Measurements from ENCODE around the gene SETD1B. TPM values are rescaled to one million over a fixed set of nuclear protein-coding genes. Genes with fewer than 3 reads are reported as not detected.

SETD1B gene
- total and polyA plus RNA-seq, 5 experiments from 2014 or later: 0.98 to 93.8 (median 3.7) TPM

- Mint-ChIP-seq H3K9me3 (peaks cover 0 to 2% (median 0%) of the 10 kb centered on the region in 9 donors), H3K27me3 (no peaks in the 10 kb centered on the region), H3K36me3 (peaks cover 5 to 35% (median 12%) of the 10 kb centered on the region in 3 donors), H3K4me3 (peak overlapping the region; percentile 92 to 100 (median 98)), H3K4me1 (peaks cover 21 to 46% (median 41%) of the 10 kb centered on the region in 4 donors), H3K27ac (peak overlapping the region; percentile 89 to 100 (median 98))
- peak in 2 of 10 donors; percentile 35 to 47 for DNase-seq
- no peak for ATAC-seq
- POLR2A ChIA-PET: interaction anchor here (0.6 to 37.3 kb wide), 8 partner anchors 1 to 1313 kb away, joined by 3 to 2517 read pairs (median 6); partner anchors contain the start of genes PSMD9, RHOF and SETD1B
Observed at GRCh38 chr12:121805171-121806008, 1.6 kb downstream of the SETD1B start.

GRCh38 chr12:121806009-121806545 is 2.3 kb downstream of the SETD1B start:
- Mint-ChIP-seq H3K9me3 (peaks cover 0 to 2% (median 0%) of the 10 kb centered on the region in 9 donors), H3K27me3 (no peaks in the 10 kb centered on the region), H3K36me3 (peaks cover 5 to 40% (median 12%) of the 10 kb centered on the region in 3 donors), H3K4me3 (peak overlapping the region; percentile 92 to 100 (median 98)), H3K27ac (peak overlapping the region; percentile 89 to 100 (median 97)), H3K4me1 (peaks cover 25 to 52% (median 47%) of the 10 kb centered on the region in 4 donors)
- DNase-seq: peak in 7 of 10 donors; percentile 42 to 84 (median 68)
- peak; percentile 25 to 29 for ATAC-seq
- POLR2A ChIA-PET: interaction anchor here (0.6 to 37.3 kb wide), 10 partner anchors 9 to 175 kb away, joined by 3 to 2517 read pairs (median 6); partner anchors contain the start of genes PSMD9, RHOF and SETD1B

GRCh38 chr12:121806546-121807423 is 3.0 kb downstream of the SETD1B start:
- no peak for ATAC-seq
- Mint-ChIP-seq H3K27ac (peak overlapping the region; percentile 89 to 100 (median 97)), H3K27me3 (no peaks in the 10 kb centered on the region), H3K4me1 (peaks cover 21 to 59% (median 54%) of the 10 kb centered on the region in 4 donors), H3K4me3 (peak overlapping the region; percentile 92 to 100 (median 98)), H3K36me3 (peaks cover under 1 to 38% (median 12%) of the 10 kb centered on the region in 3 donors), H3K9me3 (no peaks in the 10 kb centered on the region)
- no peak for DNase-seq
- POLR2A ChIA-PET: interaction anchor here (0.5 to 37.3 kb wide), 16 partner anchors 8 to 1651 kb away, joined by 3 to 2517 read pairs (median 5); partner anchors contain the start of genes PSMD9, RHOF, SETD1B and SNRNP35

GRCh38 chr12:121807642-121808347 is 4.0 kb downstream of the SETD1B start:
- POLR2A ChIA-PET: interaction anchor here (0.6 to 37.3 kb wide), 5 partner anchors 19 to 584 kb away, joined by 3 to 2517 read pairs (median 3); partner anchors contain the start of genes RHOF and SETD1B
- Mint-ChIP-seq H3K27ac (peak overlapping the region; percentile 55 to 100 (median 92)), H3K4me3 (peak overlapping the region; percentile 92 to 100 (median 98)), H3K4me1 (peaks cover 19 to 63% (median 58%) of the 10 kb centered on the region in 4 donors), H3K36me3 (peaks cover 0 to 35% (median 12%) of the 10 kb centered on the region in 3 donors), H3K27me3 (no peaks in the 10 kb centered on the region), H3K9me3 (no peaks in the 10 kb centered on the region)
- no peak for DNase-seq
- ATAC-seq: no peak

DNA sequence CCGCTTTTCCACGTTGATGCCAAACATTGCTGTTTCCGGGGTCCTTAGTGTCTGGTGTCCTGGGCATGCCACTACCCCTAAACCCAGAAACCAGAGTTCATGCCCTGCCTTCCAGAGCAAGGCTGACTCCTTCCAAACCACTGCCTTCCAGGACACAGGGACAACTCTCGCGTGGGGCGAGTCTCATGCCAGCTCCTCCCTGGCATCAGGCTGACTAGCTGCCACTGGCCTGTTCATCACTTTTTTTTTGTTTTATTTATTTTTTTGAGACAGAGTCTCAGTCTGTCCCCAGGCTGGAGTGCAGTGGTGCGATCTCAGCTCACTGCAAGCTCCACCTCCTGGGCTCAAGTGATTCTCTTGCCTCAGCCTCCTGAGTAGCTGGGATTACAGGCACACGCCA is 4.8 kb downstream of the SETD1B start:
- H3K9me3 Mint-ChIP-seq: no peaks in the 10 kb centered on the region
- H3K36me3 Mint-ChIP-seq: peaks cover 0 to 42% (median 12%) of the 10 kb centered on the region in 3 donors
- POLR2A ChIA-PET: interaction anchor here (1.2 to 37.3 kb wide), 2 partner anchors 20 to 28 kb away, joined by 3 to 2517 read pairs; partner anchors contain the start of genes RHOF and SETD1B
- no peaks in the 10 kb centered on the region for H3K27me3 Mint-ChIP-seq
- peak overlapping the region; percentile 33 to 100 (median 52) for H3K4me3 Mint-ChIP-seq
- ATAC-seq (no peak), DNase-seq (no peak)
- peak overlapping the region in 9 of 10 donors; percentile 41 to 88 (median 79) for H3K27ac Mint-ChIP-seq
- peaks cover 21 to 67% (median 66%) of the 10 kb centered on the region in 4 donors for H3K4me1 Mint-ChIP-seq

DNA sequence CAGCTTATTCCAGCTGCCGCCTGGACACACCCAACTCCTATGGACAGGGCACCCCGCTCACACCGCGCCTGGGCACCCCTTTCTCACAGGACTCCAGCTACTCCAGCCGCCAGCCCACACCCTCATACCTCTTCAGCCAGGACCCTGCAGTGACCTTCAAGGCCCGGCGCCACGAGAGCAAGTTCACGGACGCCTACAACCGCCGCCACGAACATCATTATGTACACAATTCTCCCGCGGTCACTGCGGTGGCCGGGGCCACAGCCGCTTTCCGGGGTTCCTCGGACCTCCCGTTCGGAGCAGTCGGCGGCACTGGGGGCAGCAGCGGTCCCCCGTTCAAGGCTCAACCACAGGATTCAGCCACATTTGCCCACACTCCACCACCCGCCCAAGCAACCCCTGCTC is 5.9 kb downstream of the SETD1B start:
- H3K4me1 Mint-ChIP-seq: peaks cover 22 to 71% (median 70%) of the 10 kb centered on the region in 4 donors
- POLR2A ChIA-PET: interaction anchor here (37.3 kb wide), 1 partner anchor 21 kb away, joined by 2517 read pairs; the partner anchor contains the start of genes RHOF and SETD1B

DNA sequence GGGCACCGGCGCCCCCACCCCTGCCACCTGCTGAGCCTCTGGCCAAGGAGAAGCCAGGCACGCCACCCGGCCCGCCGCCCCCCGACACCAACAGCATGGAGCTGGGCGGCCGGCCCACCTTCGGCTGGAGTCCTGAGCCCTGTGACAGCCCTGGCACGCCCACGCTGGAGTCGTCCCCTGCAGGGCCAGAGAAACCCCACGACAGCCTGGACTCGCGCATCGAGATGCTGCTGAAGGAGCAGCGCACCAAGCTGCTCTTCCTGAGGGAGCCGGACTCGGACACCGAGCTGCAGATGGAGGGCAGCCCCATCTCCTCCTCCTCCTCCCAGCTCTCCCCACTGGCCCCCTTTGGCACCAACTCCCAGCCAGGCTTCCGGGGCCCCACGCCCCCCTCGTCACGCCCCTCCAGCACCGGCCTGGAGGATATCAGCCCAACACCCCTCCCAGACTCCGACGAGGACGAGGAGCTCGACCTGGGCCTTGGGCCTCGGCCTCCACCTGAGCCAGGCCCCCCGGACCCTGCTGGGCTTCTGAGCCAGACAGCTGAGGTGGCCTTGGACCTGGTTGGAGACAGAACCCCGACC is 6.5 kb downstream of the SETD1B start:
- H3K27me3 Mint-ChIP-seq: no peaks in the 10 kb centered on the region
- POLR2A ChIA-PET: interaction anchor here (1.1 to 37.3 kb wide), 8 partner anchors 11 to 274 kb away, joined by 3 to 2517 read pairs (median 10); partner anchors contain the start of genes RHOF, SETD1B and TMEM120B
- H3K4me1 Mint-ChIP-seq: peaks cover 23 to 74% (median 71%) of the 10 kb centered on the region in 4 donors
- peaks cover 0 to 54% (median 12%) of the 10 kb centered on the region in 3 donors for H3K36me3 Mint-ChIP-seq
- no peak for ATAC-seq
- DNase-seq: peak in 1 of 10 donors; percentile 0
- peak overlapping the region in 8 of 10 donors; percentile 72 to 94 (median 86) for H3K4me3 Mint-ChIP-seq
- peak overlapping the region in 6 of 10 donors; percentile 66 to 94 (median 88) for H3K27ac Mint-ChIP-seq
- no peaks in the 10 kb centered on the region for H3K9me3 Mint-ChIP-seq

More for the DNA sequence above, 5.9 kb downstream of the SETD1B start:
- ATAC-seq (no peak), DNase-seq (no peak)
- Mint-ChIP-seq H3K27ac (peak overlapping the region in 8 of 10 donors; percentile 41 to 88 (median 79)), H3K36me3 (peaks cover 0 to 47% (median 12%) of the 10 kb centered on the region in 3 donors), H3K27me3 (no peaks in the 10 kb centered on the region), H3K4me3 (peak overlapping the region in 7 of 10 donors; percentile 9 to 76 (median 50)), H3K9me3 (no peaks in the 10 kb centered on the region)

DNA sequence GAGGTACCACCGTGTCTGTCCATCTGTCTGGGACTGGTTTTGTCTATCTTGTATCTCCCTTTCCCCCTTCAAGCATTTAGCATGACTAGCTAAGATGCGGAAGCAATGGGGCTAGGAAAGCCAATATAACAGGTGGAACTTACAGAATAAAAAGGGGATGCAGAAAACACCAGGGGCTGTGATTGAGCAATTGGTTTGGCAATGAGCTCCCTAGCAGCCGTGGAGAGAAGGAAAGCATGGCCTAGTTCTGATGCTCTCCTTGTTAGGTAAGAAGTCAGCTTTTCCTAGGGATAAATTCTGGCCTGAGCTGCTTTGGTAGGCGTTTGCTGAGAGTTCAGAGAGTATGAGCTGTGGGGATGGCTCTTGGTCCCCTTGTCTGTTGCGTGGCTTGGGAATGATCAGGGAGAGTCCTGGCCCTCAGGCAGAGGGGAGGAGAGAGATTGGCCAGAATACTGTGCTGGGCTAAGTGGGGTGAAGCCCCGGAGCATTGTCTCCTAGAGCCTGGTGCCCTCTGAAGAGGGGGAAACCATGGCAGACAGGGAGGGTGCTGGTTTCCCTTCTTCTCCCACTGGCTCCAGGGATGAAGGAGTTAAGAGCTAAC is 7.1 kb downstream of the SETD1B start:
- Mint-ChIP-seq H3K9me3 (no peaks in the 10 kb centered on the region), H3K4me3 (peak overlapping the region; percentile 72 to 94 (median 86)), H3K4me1 (peaks cover 25 to 73% (median 69%) of the 10 kb centered on the region in 4 donors), H3K27me3 (no peaks in the 10 kb centered on the region), H3K36me3 (peaks cover 0 to 60% (median 11%) of the 10 kb centered on the region in 3 donors), H3K27ac (peak overlapping the region; percentile 66 to 94 (median 86))
- POLR2A ChIA-PET: interaction anchor here (0.7 to 37.3 kb wide), 10 partner anchors 10 to 275 kb away, joined by 3 to 2517 read pairs (median 10); partner anchors contain the start of genes PSMD9, RHOF, SETD1B and TMEM120B
- ATAC-seq (no peak), DNase-seq (no peak)

- ATAC-seq (peak; percentile 67 to 78), DNase-seq (peak; percentile 52 to 85 (median 75))
- peaks cover 5 to 61% (median 14%) of the 10 kb centered on the region in 3 donors for H3K36me3 Mint-ChIP-seq
- no peaks in the 10 kb centered on the region for H3K9me3 Mint-ChIP-seq
- POLR2A ChIA-PET: interaction anchor here (0.7 to 37.3 kb wide), 13 partner anchors 9 to 414 kb away, joined by 3 to 2517 read pairs (median 5); partner anchors contain the start of genes DIABLO, PSMD9, RHOF and SETD1B
- no peaks in the 10 kb centered on the region for H3K27me3 Mint-ChIP-seq
- peak overlapping the region in 9 of 10 donors; percentile 31 to 94 (median 86) for H3K27ac Mint-ChIP-seq
- peaks cover 23 to 74% (median 62%) of the 10 kb centered on the region in 4 donors for H3K4me1 Mint-ChIP-seq
- peak overlapping the region; percentile 72 to 94 (median 86) for H3K4me3 Mint-ChIP-seq
Observed at GRCh38 chr12:121811434-121812319, 7.9 kb downstream of the SETD1B start.

Measured in naive thymus-derived CD8-positive, alpha-beta T cell (primary cell).